Adrenal gland (tissue), 12 donors: ENCODE data around the gene COL25A1. TPM values are rescaled to one million over a fixed set of nuclear protein-coding genes. Genes with fewer than 3 reads are reported as not detected.

ENCODE experiments used
- DNase-seq, 7 donors: peaks; one replicate each; pipeline ENCODE4 v3.0.0-alpha.2; 2019 to 2020
- H3K27ac ChIP-seq, 5 donors: fragments of 200-600 bp; sonication (generic) in 4 of 5; 1 replicate in 3 of 5; 2 replicates in 2 of 5; pipeline versions ENCODE4 v1.5.1 to v1.8.0; 2016 to 2020; ENCODE audit warnings: mild to moderate bottlenecking in 1 of 5
- H3K27me3 ChIP-seq: fragments of 200-600 bp; 2 replicates; pipeline ENCODE4 v1.8.0; 2021
- H3K36me3 ChIP-seq, 2 donors: fragments of 200-600 bp; replicated peaks in 1 of 2; 1 replicate in 1 of 2; 2 replicates in 1 of 2; pipeline versions ENCODE4 v1.5.1 to v1.8.0; 2018 to 2022
- H3K4me1 ChIP-seq, 2 donors: fragments of 200-600 bp; replicated peaks in 1 of 2; 1 replicate in 1 of 2; 2 replicates in 1 of 2; pipeline versions ENCODE4 v1.5.1 to v1.8.0; 2018 to 2021
- H3K4me3 ChIP-seq, 4 donors: fragments of 200-600 bp; sonication (generic) in 3 of 4; one replicate each; pipeline ENCODE4 v1.5.1; 2016 to 2018
- H3K9me3 ChIP-seq, 3 donors: fragments of 200-600 bp; sonication (generic) in 1 of 3; replicated peaks in 1 of 3; 1 replicate in 2 of 3; 2 replicates in 1 of 3; pipeline versions ENCODE4 v1.5.1 to v1.8.0; 2016 to 2021
- CTCF ChIP-seq, 6 experiments: fragments of 450-650 bp in 4 of 6; fragments of 200-600 bp in 2 of 6; sonication (generic) in 1 of 6; IDR thresholded peaks; 1 replicate in 5 of 6; 2 replicates in 1 of 6; pipeline versions ENCODE4 v1.5.1 to v1.8.0; 2016 to 2021; ENCODE audit warnings: antibody characterized with exemption in 6 of 6, mild to moderate bottlenecking in 2 of 6, moderate library complexity in 1 of 6
- POLR2A ChIP-seq, 2 donors: fragments of 450-650 bp; IDR thresholded peaks; one replicate each; pipeline ENCODE4 v1.6.1; 2017; ENCODE audit warnings: antibody characterized with exemption in 2 of 2, mild to moderate bottlenecking in 2 of 2, moderate library complexity in 1 of 2
- WGBS, 4 donors: extraction: QIAGEN DNeasy Blood & Tissue Kit in 2 of 4; methylation state at CpG; one replicate each; pipeline versions ENCODE4 v1.1.5 to v1.1.7; 2013 to 2017; 5-methylcytosine and 5-hydroxymethylcytosine counted together
- intact Hi-C, 2 donors: fragments of 100-400 bp; cut with DNase I; formaldehyde crosslinking; loops; one replicate each; pipeline versions ENCODE4 v1.14.1 to v1.15.0; 2022 to 2023
- polyA plus RNA-seq, 3 donors: library from polyadenylated mRNA; stranded (reverse); fragments of 200-250 nt in 2 of 3; fragments of 350-450 nt in 1 of 3; fragmentation: Illumina TruSeq in 1 of 3; extraction: RNeasy Lipid Tissue Mini Kit (QIAGEN cat#74804) in 1 of 3; gene quantifications; one replicate each; pipeline ENCODE4 v1.2.3, GENCODE V29; 2013 to 2014
- total RNA-seq, 9 donors: library from RNA; depleted of rRNA in 4 of 9; stranded (reverse); fragments of >200 nt in 4 of 9; fragments of 120-200 nt in 1 of 9; fragmentation: NEBNext Ultra II Directional in 1 of 9; extraction: Animal tissue kit (Norgen Biotek cat#: 25700) in 1 of 9; gene quantifications; one replicate each; pipeline versions ENCODE4 v1.1.0 to v1.2.4, GENCODE V29; 2013 to 2023
- donor health status: healthy with polysubstance abuse.
- donor health status: Bipolar disorder and iron deficiency.
- donor health status: DM: yes; HTN: yes; CAD: no.
- donor health status: DM: no; HTN: no; CAD: no.
- donor health status: DM: no; HTN: no; CAD: no.
- donor health status: DM: yes; HTN: yes; CAD: no.

The COL25A1 gene
- total and polyA plus RNA-seq, 12 donors: 0.05 to 2.1 (median 0.47) TPM

GRCh38 chr4:109321232-109321631 is 18.8 kb upstream of the COL25A1 start:
- intact Hi-C loops: no loop called here
- DNase-seq: no peak
- H3K27me3 ChIP-seq: no peaks in the 10 kb centered on the region
- no peak overlapping the region for H3K27ac ChIP-seq
- WGBS, 4 donors: 75 to 100% (median 93%) methylated on average over 1 of the region's 1 CpG
- TF ChIP-seq POLR2A (IDR thresholded peaks at IDR 0.05) (no peak), CTCF (IDR thresholded peaks at IDR 0.05) (no peak)
- H3K36me3 ChIP-seq: no peaks in the 10 kb centered on the region
- H3K4me1 ChIP-seq: no peaks in the 10 kb centered on the region
- no peak overlapping the region for H3K4me3 ChIP-seq
- H3K9me3 ChIP-seq: no peaks in the 10 kb centered on the region

DNA sequence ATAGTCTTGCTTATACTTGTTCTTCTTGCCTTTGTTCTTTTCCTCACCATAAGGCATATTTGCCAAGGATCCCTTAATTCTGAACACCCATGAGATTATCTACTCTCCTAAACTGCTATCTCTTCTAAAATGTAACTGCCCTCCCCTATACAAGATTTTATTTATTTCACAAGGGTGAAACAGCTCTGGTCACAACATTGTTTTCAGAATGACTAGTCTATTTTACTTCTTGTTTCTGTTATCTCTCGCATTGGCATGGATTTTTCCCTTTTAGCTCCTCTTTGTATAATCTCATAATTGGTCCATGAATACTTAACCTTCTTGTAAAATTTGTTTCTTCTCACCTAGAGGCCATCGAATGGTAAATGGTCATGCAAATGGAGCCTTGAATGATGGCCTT is 17.2 kb upstream of the COL25A1 start:
- WGBS, 4 donors: 76 to 86% (median 84%) methylated on average over 2 of the region's 2 CpGs
- intact Hi-C loops: no loop called here

GRCh38 chr4:109319156-109319555 is 16.7 kb upstream of the COL25A1 start:
- no peaks in the 10 kb centered on the region for H3K4me1 ChIP-seq
- 68 to 81% (median 73%) methylated on average over 2 of the region's 2 CpGs for WGBS, 4 donors
- no peak overlapping the region for H3K4me3 ChIP-seq
- intact Hi-C loops: no loop called here
- no peaks in the 10 kb centered on the region for H3K9me3 ChIP-seq
- no peak for DNase-seq
- TF ChIP-seq POLR2A (IDR thresholded peaks at IDR 0.05) (no peak), CTCF (IDR thresholded peaks at IDR 0.05) (no peak)
- H3K27ac ChIP-seq: no peak overlapping the region
- no peaks in the 10 kb centered on the region for H3K36me3 ChIP-seq
- H3K27me3 ChIP-seq: no peaks in the 10 kb centered on the region

More for the DNA sequence above, 17.2 kb upstream of the COL25A1 start:
- H3K27ac ChIP-seq: no peak overlapping the region
- no peaks in the 10 kb centered on the region for H3K36me3 ChIP-seq
- no peaks in the 10 kb centered on the region for H3K4me1 ChIP-seq
- no peak for TF ChIP-seq POLR2A (IDR thresholded peaks at IDR 0.05)
- TF ChIP-seq CTCF (IDR thresholded peaks at IDR 0.05): no peak
- DNase-seq: no peak
- H3K9me3 ChIP-seq: no peaks in the 10 kb centered on the region
- H3K27me3 ChIP-seq: no peaks in the 10 kb centered on the region
- H3K4me3 ChIP-seq: no peak overlapping the region

GRCh38 chr4:109315818-109316217 is 13.4 kb upstream of the COL25A1 start:
- DNase-seq: no peak
- H3K36me3 ChIP-seq: no peaks in the 10 kb centered on the region
- no peak overlapping the region for H3K27ac ChIP-seq
- no peaks in the 10 kb centered on the region for H3K4me1 ChIP-seq
- no peaks in the 10 kb centered on the region for H3K9me3 ChIP-seq
- H3K4me3 ChIP-seq: no peak overlapping the region
- H3K27me3 ChIP-seq: no peaks in the 10 kb centered on the region
- intact Hi-C loops: no loop called here
- TF ChIP-seq CTCF (IDR thresholded peaks at IDR 0.05) (no peak), POLR2A (IDR thresholded peaks at IDR 0.05) (no peak)
- WGBS, 4 donors: 81 to 91% (median 87%) methylated on average over 2 of the region's 2 CpGs
